ENCODE results near the gene CCDC85C. TPM values are rescaled to one million over a fixed set of nuclear protein-coding genes. Genes with fewer than 3 reads are reported as not detected.
"Not testable (repeated sequence)": the region's sequence is repeated elsewhere in the genome, so short reads cannot be mapped to it uniquely, and the experiment has no call there.

CCDC85C gene
- 5.2 TPM for total RNA-seq
- long read RNA-seq, partial matches to known transcripts: 4 of 10 reads
- long read RNA-seq, other reads (novel, unspliced or antisense): 6 of 10 reads

GRCh38 chr14:99603471-99604277 lies at the start of gene CCDC85C:
CCDC85C (minus strand) TSS chr14:99604207; CDS start chr14:99603959, 248 bp downstream.
- no peak for DNase-seq (ENCODE audit: low spot score)

DNA sequence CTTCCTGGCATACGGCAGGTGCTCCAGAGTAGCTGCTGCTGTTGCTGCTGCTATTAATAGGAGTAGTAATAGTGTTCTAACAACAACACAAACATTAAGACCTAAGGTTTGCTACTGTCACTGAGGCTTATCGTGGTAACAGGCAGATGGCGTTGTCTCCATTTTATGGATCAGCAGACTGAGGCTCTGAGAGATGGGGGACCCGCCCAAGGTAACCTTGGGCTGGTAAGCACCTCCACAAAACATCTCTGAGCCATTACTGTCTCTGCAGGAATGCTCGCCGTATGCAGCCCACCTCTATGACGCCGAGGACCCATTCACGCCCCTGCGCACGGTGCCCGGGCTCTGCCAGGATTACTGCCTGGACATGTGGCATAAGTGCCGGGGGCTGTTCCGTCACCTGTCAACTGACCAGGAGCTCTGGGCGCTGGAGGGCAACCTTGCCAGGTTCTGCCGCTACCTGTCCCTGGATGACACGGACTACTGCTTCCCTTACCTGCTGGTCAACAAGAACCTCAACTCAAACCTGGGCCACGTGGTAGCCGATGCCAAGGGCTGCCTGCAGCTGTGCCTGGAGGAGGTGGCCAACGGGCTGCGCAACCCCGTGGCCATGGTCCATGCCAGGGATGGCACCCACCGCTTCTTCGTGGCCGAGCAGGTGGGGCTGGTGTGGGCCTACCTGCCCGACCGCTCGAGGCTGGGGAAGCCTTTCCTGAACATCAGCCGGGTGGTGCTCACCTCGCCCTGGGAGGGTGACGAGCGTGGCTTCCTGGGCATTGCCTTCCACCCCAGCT lies 48.1 kb upstream of the CCDC85C start:
- DNase-seq (ENCODE audit: low spot score): no peak

DNA sequence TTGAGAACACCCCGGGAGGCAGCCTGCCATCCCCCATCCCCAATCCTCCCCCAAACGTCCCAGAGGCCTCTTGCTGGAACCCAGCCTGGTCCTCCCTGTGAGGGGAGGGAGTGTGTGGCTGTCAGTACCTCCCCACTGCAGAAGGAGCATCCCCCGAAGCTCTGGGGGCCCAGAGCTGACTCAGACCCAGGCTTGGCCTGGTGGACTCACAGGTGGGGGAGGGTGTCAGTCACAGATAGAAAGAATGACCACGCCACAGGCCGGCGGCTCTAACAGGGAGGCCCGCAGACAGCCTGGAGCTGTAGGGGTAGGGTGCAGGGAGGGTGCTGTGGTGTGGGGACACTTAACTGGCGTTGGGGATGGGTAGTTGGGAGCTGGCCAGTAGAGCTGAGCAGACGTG lies 46.2 kb upstream of the CCDC85C start:
- DNase-seq (ENCODE audit: low spot score): no peak

DNA sequence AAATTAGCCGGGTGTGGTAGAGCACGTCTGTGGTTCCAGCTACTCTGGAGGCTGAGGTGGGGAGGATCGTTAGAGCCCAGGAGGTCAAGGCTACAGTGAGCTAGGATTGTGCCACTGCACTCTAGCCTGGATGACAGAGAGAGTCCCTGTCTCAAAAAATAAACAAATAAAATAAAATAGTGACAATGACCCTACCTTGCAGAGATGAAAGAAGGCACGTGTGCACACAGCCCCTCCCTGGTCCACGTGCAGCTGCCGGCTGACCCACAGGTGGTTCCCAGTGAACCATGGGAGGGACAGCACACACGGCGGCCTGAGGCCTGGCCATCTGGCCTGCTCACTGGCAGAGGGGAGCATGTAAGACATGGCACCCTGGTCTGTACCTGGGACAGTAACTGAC lies 45.6 kb upstream of the CCDC85C start:
- DNase-seq (ENCODE audit: low spot score): no peak

DNA sequence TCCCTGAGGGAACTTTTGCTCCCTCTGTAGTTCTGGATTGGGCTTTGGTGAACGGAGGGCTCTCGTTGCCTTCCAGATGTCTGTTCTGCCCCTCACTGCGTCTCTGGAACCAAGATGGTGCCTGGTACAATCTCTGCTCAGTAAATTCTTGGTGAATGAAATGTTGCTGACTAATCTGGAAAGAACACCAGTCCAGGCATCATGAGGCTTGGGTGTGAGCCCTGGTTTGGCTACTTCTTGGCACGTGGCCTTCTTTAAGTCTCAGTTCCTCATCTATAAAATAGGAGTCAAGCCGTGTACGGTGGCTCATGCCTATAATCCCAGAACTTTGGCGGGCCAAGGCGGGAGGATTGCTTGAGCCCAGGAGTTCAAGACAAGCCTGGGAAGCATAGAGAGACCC lies 45.2 kb upstream of the CCDC85C start:
- no peak for DNase-seq (ENCODE audit: low spot score)

GRCh38 chr14:99648027-99648784 lies 44.2 kb upstream of the CCDC85C start:
- DNase-seq (ENCODE audit: low spot score): no peak

DNA sequence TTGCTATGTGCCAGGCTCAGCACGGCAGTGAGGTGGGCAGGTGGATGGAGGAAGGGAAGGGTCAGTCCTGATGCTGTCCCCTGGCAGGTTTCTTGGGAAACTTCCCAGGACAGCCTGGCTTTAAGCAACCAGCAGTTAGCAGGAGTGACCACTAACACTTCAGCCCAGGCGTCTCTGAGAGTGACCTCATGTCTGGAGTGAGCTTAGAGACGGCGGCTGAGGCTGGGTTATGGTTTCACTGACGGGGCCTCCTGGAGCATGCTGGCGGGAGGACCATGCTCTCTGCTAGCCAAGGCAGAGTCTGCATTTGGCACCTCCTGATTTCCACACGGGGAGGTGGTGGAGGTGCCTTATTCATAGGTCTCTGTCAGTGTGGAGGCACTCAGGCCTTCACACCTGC lies 43.4 kb upstream of the CCDC85C start:
- DNase-seq (ENCODE audit: low spot score): no peak

GRCh38 chr14:99645545-99646505 lies 41.8 kb upstream of the CCDC85C start:
- DNase-seq (ENCODE audit: low spot score): no peak

DNA sequence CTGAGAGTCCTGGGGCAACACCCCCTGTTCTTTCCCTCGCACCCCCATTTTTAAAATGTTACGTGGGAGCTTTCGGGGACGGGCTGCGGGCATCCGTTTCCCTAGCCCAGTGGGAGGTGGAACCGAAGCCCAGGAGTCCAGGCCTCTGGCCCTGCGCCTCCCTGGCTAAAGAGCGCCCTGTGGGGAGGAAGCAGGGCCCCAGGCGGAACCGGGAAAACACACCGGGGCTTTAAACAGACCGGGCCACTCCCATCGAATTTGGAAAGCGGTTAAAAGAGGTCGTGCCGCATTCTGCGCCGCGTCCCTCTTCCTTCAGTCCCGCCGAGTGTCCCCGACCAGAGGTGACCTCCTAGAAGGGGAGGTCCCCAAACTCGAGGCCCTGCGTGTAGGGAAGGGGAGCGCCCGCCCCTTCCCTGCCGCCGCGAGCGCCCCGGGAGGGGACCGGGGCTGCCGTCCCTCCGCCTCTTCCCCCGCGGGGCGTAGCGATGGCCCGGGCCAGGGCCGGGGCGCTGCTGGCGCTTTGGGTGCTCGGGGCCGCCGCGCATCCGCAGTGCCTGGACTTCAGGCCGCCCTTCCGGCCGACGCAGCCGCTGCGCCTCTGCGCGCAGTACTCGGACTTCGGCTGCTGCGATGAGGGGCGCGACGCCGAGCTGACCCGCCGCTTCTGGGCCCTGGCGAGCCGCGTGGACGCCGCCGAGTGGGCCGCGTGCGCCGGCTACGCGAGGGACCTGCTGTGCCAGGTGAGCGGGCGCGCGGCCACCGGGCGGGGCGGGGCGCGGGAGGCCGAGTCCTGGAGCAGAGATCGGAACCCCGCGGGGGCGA lies 40.9 kb upstream of the CCDC85C start, which contains the start of gene HHIPL1:
Gene HHIPL1, plus strand, starts transcription at position 407 of the 822 bp plus-strand sequence. Its CDS starts 79 bp downstream, at position 486.
- DNase-seq (ENCODE audit: low spot score): no peak

- DNase-seq (ENCODE audit: low spot score): no peak
Observed at GRCh38 chr14:99644035-99644587, 40.1 kb upstream of the CCDC85C start.

DNA sequence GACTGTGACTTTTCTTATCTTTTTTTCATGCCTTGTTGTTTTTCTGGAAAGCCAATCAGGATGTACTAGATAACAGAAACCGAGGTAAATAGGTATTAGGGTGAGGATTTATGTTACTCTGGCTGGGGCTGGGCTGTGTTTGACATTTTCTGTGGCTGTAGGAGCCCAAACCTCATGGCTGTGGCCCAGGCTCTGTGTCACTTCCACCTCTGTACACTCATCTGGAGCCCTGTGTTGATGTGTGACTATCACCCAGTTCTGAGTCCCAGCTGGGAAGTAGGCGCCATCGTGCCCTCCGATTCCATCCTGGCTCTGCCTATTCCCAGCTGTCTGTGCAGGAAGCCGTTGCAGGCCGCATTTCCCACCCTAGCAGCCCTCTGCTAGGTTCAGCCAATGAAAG lies 39.3 kb upstream of the CCDC85C start:
- no peak for DNase-seq (ENCODE audit: low spot score)

DNA sequence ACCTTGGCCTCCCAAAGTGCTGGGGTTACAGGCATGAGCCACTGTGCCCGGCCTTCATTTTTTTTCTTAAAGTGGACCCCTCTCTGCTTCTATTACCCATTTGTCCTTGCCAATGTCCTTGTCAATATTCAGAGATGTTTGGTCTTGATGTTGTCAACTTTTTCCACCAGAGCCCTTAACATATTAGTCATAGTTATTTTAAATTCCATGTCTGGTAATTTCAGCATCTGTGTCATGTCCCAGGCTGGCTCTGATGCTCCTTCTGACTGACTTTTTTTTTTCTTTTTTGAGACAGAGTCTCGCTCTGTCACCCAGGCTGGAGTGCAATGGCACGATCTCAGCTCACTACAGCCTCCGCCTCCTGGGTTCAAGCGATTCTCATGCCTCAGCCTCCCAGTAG lies 38.8 kb upstream of the CCDC85C start:
- not testable (repeated sequence) for DNase-seq (ENCODE audit: low spot score)

- no peak for DNase-seq (ENCODE audit: low spot score)
Observed at GRCh38 chr14:99637624-99638023, 33.6 kb upstream of the CCDC85C start.

- no peak for DNase-seq (ENCODE audit: low spot score)
Observed at GRCh38 chr14:99636487-99636886, 32.5 kb upstream of the CCDC85C start.

DNA sequence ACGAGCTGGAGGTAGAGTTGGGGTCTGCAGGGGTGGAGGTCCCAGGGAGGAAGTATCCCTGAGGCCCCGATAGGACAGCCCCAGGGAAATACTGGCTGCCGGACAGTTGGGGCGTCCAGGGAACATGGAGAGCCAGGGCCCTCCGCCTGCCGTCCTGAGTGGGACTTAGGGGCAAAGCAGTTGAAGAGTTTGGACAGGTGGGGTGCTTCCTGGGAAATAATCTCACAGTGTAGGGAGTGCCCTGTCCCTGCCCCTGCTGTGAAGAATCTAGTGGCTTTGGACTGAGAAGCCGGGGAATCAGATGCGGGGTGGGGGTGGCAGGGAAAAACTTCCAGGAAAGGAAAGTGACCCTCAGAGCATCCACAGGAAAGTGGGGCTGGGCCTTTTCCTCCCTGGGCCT lies 31.1 kb upstream of the CCDC85C start:
- no peak for DNase-seq (ENCODE audit: low spot score)

DNA sequence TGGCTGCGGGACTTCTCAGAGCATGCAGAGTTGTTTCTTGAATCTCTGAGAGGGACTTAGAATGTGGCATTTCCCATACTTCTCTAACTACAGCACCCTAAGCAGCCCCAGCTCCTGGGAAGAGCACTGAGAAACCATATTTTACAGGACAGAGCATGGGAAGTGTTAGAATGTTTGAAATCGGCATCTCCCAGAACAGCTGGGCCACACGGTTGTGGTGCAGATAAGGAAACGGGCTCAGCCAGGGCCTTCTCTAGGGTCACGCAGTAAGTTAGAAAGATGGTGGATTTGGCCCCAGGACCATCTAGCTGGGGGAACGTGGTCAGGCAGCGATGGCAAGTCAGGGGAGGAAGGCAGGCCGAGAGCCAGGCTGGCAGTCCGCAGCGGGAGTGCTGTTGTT lies 30.4 kb upstream of the CCDC85C start:
- DNase-seq (ENCODE audit: low spot score): no peak

DNA sequence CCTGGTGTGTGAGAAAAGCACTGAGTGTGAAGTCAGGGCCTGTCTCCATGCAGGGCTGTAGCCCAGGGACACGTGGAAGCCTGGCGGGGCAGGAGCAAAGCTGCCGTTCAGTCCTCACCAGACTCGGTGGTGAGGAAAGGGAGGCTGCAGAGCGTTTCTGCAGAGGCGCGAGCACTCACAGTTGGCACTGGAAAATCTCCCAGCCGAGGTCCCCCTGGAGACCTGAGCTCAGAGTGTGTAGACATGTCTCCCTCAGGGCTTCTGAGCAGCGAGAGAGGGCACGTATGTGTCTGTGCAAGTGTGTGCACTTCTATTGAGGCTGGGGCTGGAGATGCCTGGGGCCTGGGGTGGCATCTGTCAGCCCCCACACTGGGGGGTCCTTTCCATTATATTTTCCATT lies 29.9 kb upstream of the CCDC85C start:
- no peak for DNase-seq (ENCODE audit: low spot score)

DNA sequence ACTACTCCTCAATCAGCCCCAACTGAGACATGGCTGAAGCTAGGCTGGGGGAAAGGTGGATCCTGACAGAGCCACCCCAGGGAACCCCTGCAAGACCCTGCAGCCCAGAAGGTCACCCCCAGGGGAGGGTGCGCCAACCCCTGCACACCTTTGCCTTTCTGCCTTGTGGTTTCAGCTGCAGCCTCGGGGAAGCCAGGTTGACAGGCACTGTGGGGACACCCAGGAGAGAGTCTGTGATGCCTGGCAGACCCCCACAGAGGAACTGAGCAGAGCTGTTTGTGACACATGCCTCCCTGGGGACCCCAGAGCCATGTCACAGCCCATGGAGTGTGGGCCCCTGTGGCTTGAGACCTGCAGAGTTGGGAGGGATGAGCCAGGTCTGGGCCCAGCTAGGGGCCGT lies 29.1 kb upstream of the CCDC85C start:
- no peak for DNase-seq (ENCODE audit: low spot score)

DNA sequence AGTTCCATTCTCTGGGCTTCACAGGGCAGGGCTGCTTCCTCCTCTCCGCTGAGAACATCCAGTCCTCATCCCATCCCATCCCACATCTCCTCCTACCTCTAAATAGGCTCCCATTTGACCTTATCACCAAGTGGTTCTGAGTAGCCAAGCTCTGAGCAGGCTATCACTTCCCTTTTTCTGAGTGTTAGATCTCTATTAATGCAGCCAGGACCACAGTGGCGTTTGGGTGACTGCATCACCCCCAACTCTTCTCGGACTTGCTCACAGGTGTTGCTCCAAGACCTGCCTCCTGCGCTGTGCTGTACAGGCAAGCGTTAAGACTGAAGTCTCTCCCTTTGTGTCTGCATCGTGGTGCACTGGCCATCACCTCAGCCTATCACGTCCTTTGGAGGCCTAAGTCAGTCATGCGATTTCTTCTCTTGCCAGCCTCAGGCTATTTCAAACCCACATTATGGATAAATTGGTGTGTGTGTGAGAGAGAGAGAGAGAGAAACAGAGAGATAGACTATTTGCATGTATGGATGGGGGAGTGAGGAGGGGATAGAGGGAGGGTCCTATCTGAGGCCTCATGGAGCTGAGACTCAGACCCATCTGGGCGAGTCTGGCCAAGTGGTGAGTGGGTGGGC lies 28.5 kb upstream of the CCDC85C start:
- no peak for DNase-seq (ENCODE audit: low spot score)
